Jurkat, Clone E6-1 (cell line): ENCODE results near the gene FAM229A.
"Not testable (repeated sequence)": the region's sequence is repeated elsewhere in the genome, so short reads cannot be mapped to it uniquely, and the experiment has no call there.

ENCODE experiments used
- DNase-seq: peaks from one replicate; pipeline ENCODE4 v3.0.0-alpha.2; 2011; ENCODE audit warnings: low read depth, low spot score
- H3K4me3 ChIP-seq: 2 replicates; pipeline ENCODE4 v1.5.1; 2011; ENCODE audit warnings: mild to moderate bottlenecking, low read length, control low read depth, moderate library complexity

The FAM229A gene

GRCh38 chr1:32386676-32387392 is 24.5 kb upstream of the FAM229A start:
- no peak overlapping the region for H3K4me3 ChIP-seq
- DNase-seq, result no peak

DNA sequence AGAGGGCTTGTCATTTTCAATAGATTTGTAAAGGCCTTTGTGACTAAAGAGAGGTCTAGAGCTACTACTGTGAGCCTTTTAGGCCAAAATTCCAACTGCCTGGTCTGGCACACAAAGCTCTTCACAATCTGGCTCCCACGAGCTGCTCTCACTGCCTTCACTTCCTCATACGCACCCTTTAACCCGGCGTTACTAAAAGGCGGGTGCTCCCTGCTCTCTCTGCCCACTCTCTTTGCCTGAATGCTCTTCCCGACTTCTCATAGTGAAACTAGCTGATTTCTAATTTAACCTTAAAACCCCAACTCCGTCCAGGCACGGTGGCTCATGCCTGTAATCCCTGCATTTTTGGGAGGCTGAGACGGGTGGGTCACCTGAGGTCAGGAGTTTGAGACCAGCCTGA is 17.8 kb upstream of the FAM229A start:
- H3K4me3 ChIP-seq, result no peak overlapping the region
- DNase-seq, result no peak

DNA sequence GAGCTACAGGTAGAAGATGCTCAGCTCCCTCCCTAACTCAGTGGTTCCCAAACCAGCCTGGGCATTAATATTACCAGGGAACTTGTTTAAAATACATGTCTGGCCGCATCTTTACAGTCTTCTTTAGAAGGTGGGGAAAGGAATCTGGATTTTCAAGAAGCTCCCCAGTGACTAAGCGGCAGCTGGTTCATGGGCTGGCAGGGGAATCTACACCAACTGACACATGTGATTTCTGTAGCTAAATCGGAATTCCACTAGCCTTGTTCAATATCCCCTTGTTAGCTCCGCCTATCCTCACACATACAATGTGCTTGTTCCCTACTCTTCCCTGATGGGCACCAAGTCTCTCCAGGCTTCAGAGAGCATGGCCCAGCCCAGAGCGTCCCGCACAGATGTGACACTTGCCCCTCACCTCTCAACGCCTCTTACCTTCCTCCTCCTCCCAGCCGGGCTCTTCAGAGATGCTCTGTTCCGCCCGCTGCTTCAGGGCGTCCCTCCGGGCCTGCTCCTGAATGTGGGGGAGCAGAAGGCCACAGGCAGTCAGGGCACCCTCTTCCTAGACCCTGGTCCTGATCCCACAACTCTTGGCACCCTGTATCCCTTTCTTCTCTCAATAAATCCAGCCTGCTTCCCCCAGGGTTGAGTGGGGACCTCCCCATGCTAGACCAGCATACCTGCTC is 15.4 kb upstream of the FAM229A start:
- DNase-seq, result no peak

DNA sequence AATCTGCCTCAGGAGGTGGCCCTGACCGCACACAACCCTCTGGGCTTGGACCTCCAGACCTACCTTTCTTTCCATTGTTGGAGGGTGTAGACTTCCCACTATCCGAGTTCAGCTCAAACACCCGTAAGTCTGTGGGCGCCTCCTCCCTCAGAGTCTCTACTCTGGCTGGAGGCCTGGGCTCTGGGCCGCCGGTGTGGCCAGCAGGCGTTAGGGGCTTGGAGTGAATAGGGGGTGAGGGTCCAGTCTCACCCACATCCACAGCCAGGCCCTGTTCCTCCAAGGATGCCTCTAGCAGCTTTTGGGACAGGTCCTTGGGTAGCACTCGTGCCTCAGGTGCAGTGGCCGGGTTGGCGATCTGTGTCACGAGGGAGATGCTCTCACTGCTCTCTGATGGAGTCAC is 13.9 kb upstream of the FAM229A start:
- no peak for DNase-seq
- no peak overlapping the region for H3K4me3 ChIP-seq

More for the DNA sequence above, 15.4 kb upstream of the FAM229A start:
- no peak overlapping the region for H3K4me3 ChIP-seq

GRCh38 chr1:32373996-32374592 is 11.8 kb upstream of the FAM229A start:
- DNase-seq, result no peak
- no peak overlapping the region for H3K4me3 ChIP-seq

DNA sequence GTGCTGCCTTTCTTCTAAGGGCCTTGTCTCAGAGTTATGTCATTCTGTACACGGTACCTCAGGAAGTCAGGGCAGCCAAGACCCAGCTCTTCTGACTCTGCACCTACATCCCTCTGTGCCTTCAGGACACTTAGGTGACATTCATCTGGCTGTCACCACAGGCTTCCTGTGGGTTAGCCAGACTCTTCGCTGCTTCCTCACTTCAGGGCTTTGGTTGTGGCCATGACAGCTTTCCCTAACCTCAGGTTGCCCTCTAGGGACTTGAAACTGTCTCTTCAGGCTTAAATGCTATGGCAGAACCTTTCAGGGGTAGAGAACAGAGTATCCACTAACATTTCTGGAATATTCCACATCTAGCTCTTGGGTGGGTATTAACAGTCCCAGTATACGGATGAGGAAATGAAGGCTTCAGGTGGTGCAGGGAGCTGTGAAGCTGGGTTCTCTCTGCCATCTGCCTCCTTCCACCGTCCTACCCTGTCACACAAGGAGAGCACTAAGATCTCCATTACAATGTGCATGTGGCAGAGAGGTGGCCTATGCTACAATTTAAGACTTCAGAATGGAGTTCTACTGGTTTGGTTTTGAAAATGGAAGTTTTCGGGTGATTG is 10.0 kb upstream of the FAM229A start:
- no peak overlapping the region for H3K4me3 ChIP-seq
- peak; percentile 94 for DNase-seq

DNA sequence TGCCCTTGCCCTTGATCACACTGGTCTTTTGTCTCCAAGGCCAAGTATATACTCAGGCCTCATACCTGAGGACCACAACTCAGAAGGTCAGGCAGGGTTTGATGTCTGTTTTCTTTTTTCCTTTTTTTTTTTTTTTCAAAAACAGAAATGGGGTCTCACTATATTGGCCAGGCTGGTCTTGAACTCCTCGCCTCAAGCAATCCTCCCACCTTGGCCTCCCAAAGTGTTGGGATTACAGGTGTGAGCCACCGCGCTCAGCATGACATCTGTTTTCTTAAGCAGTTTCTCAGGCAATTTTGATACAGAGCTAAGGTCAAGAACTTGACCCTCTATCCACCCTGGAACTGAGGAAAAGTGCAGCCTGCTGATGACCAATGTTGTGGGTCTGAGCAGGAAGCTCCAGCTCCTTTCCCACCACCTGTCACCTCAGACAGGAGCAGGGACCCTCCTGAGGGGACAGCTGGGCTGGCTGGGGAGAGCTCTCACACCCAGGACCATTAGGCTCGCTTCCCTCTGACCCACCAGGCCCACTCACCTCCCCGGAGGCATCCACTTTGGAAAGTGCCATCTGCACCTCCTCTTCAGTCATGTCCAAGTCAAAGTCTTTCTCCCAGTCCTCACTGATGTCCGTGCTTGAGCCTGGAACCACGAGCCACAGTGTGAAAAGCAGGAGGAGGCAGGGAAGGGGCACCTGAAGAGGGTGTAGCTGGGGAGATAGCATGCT is 5.8 kb upstream of the FAM229A start:
- DNase-seq, result no peak
- no peak overlapping the region for H3K4me3 ChIP-seq

- DNase-seq, result no peak
- H3K4me3 ChIP-seq, result no peak overlapping the region
Measured at GRCh38 chr1:32365445-32365844, 3.2 kb upstream of the FAM229A start.

GRCh38 chr1:32364836-32365235 is 2.6 kb upstream of the FAM229A start:
- H3K4me3 ChIP-seq, result no peak overlapping the region
- DNase-seq, result no peak

GRCh38 chr1:32363713-32364112 is 1.4 kb upstream of the FAM229A start:
- no peak for DNase-seq
- H3K4me3 ChIP-seq, result no peak overlapping the region

GRCh38 chr1:32361674-32362473 is 411 bp downstream of the FAM229A start:
- DNase-seq, result no peak

GRCh38 chr1:32361308-32361673 is 994 bp downstream of the FAM229A start:
- no peak overlapping the region for H3K4me3 ChIP-seq
- DNase-seq, result no peak

More at GRCh38 chr1:32361674-32362473, 411 bp downstream of the FAM229A start:
- no peak overlapping the region for H3K4me3 ChIP-seq

DNA sequence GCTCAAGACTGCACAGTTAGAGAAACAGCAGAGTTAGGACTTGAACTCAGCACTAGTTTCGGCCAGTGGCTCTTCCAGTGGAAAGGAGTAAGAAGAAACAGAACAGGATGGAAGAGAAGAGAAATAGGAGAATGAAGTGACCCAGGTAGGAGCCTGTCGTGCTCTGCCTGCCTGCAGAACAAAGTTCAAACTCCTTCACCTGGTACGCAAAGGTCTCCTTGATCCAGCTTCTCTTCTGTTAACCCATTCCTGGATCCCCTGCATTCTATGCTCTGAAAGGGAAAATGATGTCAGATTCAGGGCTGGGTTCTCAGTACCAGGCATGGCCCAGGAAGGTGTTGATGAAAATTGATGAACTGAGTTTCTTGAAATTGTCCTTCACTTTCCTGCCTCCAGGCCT is 3.9 kb downstream of the FAM229A start:
- no peak for DNase-seq
- no peak overlapping the region for H3K4me3 ChIP-seq

DNA sequence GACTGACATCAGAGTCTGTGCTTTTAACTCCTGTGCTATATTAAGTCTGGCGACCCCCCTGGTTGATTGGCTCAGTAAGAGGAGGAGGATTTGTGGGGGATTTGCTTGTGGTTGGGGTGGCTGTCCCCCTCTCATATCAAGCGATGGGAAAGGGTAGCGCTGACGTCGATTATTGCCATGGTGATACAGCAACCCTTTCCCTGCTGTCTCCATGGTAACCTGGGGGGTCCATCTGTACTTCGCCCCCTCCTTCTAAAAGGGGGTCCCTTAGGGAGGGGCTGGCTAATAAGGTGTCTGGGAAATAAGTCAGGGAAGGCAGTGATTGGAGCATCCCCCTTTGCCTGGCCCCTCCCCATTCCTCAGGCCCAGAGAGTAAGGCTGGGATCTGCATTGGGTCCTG is 4.7 kb downstream of the FAM229A start:
- DNase-seq, result no peak

DNA sequence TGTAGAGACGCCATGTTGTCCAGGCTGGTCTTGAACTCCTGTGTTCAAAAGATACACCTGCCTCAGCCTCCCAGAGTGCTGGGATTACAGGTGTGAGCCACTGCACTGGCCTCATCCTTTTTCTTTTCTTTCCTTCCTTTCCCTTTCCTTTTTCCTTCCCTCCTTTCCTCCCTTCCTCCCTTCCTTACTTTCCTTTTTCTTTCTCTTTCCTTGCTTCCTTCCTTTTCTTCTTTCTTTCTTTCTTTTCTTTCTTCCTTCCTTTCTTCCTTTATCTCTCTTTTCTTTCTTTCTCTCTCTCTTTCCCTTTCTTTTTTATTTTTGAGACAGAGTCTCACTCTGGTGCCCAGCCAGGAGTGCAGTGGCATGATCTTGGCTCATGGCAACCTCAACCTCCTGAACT is 5.8 kb downstream of the FAM229A start:
- DNase-seq, result no peak
- no peak overlapping the region for H3K4me3 ChIP-seq

More for the DNA sequence above, 4.7 kb downstream of the FAM229A start:
- H3K4me3 ChIP-seq, result no peak overlapping the region

DNA sequence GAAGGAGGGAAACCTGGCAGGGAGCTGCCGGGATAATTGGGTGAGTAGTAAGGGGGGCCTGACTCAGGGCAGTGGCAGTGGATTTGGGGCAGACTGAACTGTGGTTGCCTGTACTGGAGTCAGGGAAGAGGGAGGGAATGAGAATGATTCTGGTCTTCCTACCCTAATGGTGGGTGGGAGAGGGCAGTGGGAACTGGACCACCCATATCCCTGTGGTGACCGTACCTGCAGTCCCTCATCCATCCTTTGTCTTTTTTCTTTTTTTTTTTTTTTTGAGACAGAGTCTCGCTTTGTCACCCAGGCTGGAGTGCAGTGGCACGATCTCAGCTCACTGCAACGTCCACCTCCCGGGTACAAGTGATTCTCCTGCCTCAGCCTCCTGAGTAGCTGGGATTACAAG is 6.5 kb downstream of the FAM229A start:
- H3K4me3 ChIP-seq, DNase-seq: not testable (repeated sequence)

DNA sequence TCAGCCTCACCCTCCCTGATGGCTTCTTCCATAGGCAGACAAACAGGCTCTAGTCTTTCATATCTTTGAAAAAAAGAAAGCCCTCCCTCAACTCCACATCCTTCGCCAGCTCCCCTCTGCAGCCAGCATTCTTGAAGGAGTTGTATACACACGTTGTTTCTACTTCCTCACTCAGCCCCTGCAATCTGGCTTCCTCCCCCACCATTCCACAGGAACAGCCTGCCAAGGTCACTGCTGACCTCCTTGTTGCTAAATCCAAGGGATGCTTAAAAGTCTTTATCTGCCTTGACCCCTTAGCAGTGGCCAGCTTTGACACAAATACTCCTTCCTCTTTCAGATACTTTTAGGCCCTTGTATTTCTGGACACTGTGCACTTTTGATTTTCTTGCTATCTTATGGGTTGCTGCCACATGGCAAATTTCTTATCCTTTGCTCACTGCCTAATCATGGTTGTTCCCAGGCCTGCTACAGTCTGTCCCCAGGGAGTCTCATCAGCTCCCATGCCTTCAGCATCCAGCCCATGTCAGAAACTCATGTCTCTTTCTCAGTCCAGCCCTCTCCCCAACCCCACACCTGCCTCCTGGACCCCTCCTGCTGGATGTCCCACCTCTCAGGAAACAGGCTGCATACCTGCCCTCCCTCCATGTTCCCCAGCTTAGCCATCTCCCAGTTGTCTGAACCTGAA is 8.3 kb downstream of the FAM229A start:
- H3K4me3 ChIP-seq, result no peak overlapping the region
- no peak for DNase-seq

DNA sequence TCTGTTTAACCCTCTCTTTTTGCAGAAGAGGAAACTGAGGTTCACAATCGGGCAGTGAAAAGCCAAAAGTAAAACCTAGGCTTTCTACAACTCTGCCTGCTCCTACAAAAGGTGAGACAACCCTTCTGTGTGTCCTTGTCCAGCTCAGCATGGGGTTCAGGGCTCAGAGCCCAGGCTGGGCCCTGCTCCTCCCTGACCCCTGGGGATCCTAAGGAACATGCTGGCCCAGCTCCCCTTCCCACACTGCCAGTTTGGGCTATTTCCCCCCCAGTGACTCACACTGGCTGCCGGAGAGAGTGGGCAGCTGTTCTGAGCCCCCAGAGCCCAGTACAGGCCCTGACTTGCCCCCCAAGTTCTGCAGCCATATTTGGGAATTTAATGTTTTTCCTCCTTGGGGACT is 8.9 kb downstream of the FAM229A start:
- DNase-seq, result no peak
- no peak overlapping the region for H3K4me3 ChIP-seq
